Activated CD8-positive, alpha-beta memory T cell treated with anti-CD3 and anti-CD28 coated beads, Interleukin-2, amount 10 ng/mL, durations not matched to agents 7 days and 5 days (primary cell): ENCODE measurements around the gene TC2N. TPM values are rescaled to one million over a fixed set of nuclear protein-coding genes. Genes with fewer than 3 reads are reported as not detected.

Experiments used
- ATAC-seq: fragments of 150-1000 bp; cut with Tn5 transposase; one replicate; pipeline ENCODE4 v1.10.0; 2021; ENCODE audit warnings: moderate library complexity
- CTCF ChIA-PET: fragments of 350-600 bp; sonication (Branson Sonifier 250); formaldehyde crosslinking; loops from one replicate; lab custom pipeline; 2021; ENCODE audit warnings: antibody characterized with exemption; lab: Charles Lee
- DNase-seq: peaks from one replicate; pipeline ENCODE4 v3.0.0-alpha.2; 2020
- H3K27ac Mint-ChIP-seq: one replicate; pipeline ENCODE4 v1.8.0; 2021; ENCODE audit warnings: mild to moderate bottlenecking, mixed read lengths
- H3K27me3 Mint-ChIP-seq: one replicate; pipeline ENCODE4 v1.8.0; 2021; ENCODE audit warnings: mixed read lengths
- H3K36me3 Mint-ChIP-seq: one replicate; pipeline ENCODE4 v1.8.0; 2021; ENCODE audit warnings: mild to moderate bottlenecking, mixed read lengths
- H3K4me1 Mint-ChIP-seq: one replicate; pipeline ENCODE4 v1.8.0; 2021; ENCODE audit warnings: mixed read lengths
- H3K4me3 Mint-ChIP-seq: one replicate; pipeline ENCODE4 v1.8.0; 2021; ENCODE audit warnings: mild to moderate bottlenecking, moderate library complexity, mixed read lengths
- H3K9me3 Mint-ChIP-seq: one replicate; pipeline ENCODE4 v1.8.0; 2022; ENCODE audit warnings: low read depth, mixed read lengths
- total RNA-seq, 2 experiments: library from RNA; stranded (reverse); gene quantifications; one replicate each; pipeline ENCODE4 v1.2.3, GENCODE V29; 2021

The TC2N gene
- total RNA-seq, result 10 to 100 TPM; 46.3 to 86.0 TPM

DNA sequence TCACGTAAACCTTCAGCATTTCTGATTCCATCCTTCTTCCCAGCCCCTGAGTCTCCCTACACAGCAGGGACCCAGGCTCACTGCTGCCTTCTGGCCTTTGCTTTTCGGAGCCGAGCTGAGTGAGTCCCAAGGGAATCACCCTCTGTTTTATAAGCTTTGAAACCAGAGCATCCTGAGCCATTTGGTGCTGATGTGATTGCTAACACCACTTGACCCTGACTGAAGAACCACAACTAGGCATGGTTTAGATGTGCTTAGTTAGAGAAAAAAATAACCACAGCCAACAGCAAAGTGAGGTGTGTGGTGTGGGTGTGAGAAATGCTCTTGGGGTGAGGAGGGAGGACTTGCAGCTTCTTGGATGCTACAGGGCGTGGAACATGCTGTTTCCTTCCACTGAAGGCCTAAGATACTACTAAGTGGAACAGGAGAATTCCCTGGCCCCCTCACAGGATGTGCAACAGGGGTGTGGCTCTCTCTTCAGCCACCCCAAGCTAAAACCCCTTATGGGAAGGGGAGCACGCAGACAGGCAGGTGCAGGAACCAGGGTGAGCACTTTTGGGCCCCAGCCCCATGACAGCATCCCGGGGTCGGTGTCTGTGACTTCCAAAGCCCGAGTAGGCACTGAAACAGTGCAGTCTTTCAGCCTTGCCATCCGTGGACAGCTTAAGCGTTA lies at the start of gene TC2N:
TC2N (minus strand) TSS at position 221 of the 673 bp plus-strand sequence. CDS start 53,767 bp downstream, outside the sequence.
- peak; percentile 93 for DNase-seq
- no peaks in the 10 kb centered on the region for H3K27me3 Mint-ChIP-seq
- CTCF ChIA-PET, result interaction anchor here (0.5 to 3.3 kb wide), 14 partner anchors 9 to 1375 kb away, joined by 3 to 13 read pairs (median 4); partner anchors contain the start of genes CPSF2, NDUFB1 and TRIP11
- peak within 1 kb of the TSS; percentile 99 for H3K27ac Mint-ChIP-seq
- peak within 1 kb of the TSS; percentile 93 for H3K4me3 Mint-ChIP-seq
- ATAC-seq, result peak; percentile 70
- H3K4me1 Mint-ChIP-seq, result peaks cover 91% of the 10 kb centered on the region
- H3K9me3 Mint-ChIP-seq, result no peaks in the 10 kb centered on the region
- H3K36me3 Mint-ChIP-seq, result peaks cover 28% of the 10 kb centered on the region

DNA sequence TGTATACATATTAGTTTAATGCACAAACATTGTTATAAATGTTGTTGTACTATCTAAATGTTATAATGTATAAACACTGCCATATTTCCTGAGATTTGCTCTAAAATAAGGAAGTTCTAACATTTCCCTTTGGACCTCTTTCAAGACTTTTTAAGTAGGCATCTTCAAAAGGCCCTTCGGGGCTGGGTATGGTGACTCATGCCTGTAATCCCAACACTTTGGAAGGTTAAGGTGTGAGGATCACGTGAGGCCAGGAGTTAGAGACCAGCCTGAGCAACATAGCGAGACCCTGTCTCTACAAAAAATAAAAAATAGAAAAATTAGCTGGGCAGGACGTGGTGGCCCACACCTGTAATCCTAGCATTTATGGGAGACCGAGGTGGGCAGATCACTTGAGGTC lies 44.7 kb upstream of the TC2N start:
- Mint-ChIP-seq H3K27ac (no peak overlapping the region), H3K9me3 (no peaks in the 10 kb centered on the region)

DNA sequence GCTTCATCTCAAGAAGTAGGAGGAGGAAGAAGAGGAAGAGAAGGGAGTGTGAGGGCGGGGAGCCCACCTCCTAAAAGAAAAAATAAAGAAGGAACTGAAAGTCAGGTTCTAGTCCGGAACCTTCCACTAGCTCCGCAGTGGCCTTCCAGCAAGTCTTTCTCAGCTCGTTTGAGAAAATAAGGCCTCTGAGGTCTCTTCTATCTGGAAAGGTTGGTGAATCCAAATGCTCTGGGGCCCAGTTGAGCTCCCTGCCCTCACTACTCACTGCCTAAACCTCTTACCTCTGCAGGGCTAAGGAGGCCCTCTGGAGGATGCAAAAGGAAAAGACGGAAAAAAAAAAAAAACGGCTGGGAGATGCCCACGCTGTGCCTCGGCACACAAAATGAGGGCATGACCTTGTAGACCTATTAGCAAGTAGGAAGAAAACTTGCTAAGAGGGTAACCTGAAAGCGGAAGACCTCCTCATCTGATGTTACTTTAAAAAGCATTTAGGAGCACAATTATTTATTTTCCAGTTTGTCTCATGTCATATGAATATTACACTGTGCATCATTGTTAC lies 44.2 kb upstream of the TC2N start:
- no peak overlapping the region for H3K27ac Mint-ChIP-seq
- peaks cover 1% of the 10 kb centered on the region for H3K36me3 Mint-ChIP-seq
- CTCF ChIA-PET, result interaction anchor here (0.6 to 2.3 kb wide), 44 partner anchors 10 to 595 kb away, joined by 3 to 22 read pairs (median 4); partner anchors contain the start of gene TC2N
- DNase-seq (peak; percentile 55), ATAC-seq (peak; percentile 83)
- H3K4me3 Mint-ChIP-seq, result no peak overlapping the region
- H3K4me1 Mint-ChIP-seq, result peaks cover 12% of the 10 kb centered on the region
- no peaks in the 10 kb centered on the region for H3K9me3 Mint-ChIP-seq
- H3K27me3 Mint-ChIP-seq, result peaks cover 3% of the 10 kb centered on the region

More for the DNA sequence above, 44.7 kb upstream of the TC2N start:
- no peak for ATAC-seq
- H3K4me3 Mint-ChIP-seq, result no peak overlapping the region
- CTCF ChIA-PET, result interaction anchor here (1.0 to 2.3 kb wide), 18 partner anchors 13 to 408 kb away, joined by 3 to 22 read pairs (median 6); partner anchors contain the start of gene TC2N
- DNase-seq, result no peak
- H3K27me3 Mint-ChIP-seq, result peaks cover 3% of the 10 kb centered on the region
- peaks cover 12% of the 10 kb centered on the region for H3K4me1 Mint-ChIP-seq
- H3K36me3 Mint-ChIP-seq, result peaks cover 1% of the 10 kb centered on the region

DNA sequence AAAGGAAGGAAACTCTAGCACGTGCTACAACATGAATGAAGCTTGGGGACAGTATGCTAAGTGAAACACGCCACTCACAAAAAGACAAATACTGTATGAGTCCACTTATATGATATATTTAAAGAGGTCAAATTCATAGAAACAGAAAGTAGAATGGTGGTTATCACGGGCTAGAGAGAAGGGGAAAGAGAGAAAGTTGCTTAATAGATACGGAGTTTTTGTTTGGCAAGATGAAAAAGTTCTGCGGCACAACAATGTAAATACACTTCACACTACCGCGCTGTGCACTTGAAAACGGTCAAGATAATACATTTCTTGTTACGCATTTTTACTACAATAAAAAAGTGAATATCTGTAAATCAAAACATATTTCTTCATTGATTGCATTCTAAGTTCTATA lies 42.9 kb upstream of the TC2N start:
- Mint-ChIP-seq H3K4me1 (peaks cover 12% of the 10 kb centered on the region), H3K9me3 (no peaks in the 10 kb centered on the region), H3K4me3 (no peak overlapping the region), H3K27me3 (no peaks in the 10 kb centered on the region), H3K36me3 (no peaks in the 10 kb centered on the region), H3K27ac (no peak overlapping the region)
- ATAC-seq, result no peak
- CTCF ChIA-PET, result interaction anchor here (0.6 to 1.6 kb wide), 3 partner anchors 51 to 139 kb away, joined by 3 to 9 read pairs (median 6); no protein-coding TSS in a partner anchor
- no peak for DNase-seq

DNA sequence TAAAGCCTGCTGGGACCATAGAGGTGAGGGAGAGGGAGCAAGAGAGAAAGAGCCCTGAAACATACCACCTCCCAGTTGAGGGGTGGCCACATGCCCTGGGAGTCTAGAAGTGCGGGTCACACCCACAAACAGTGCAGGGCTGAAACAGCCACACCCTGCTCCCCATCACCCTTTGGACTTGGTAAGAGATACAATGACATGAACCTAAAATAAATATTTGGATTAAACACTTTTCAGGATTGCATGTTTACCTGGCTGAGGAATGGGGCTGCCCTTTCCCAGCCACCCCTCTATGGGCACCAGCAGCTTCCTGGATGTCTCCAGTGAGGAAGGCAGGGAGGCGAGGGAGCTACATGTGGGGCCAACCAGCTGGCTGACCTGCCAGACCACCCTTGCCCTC lies 39.0 kb upstream of the TC2N start:
- no peak overlapping the region for H3K4me3 Mint-ChIP-seq
- no peaks in the 10 kb centered on the region for H3K36me3 Mint-ChIP-seq
- no peak for DNase-seq
- no peak for ATAC-seq
- no peaks in the 10 kb centered on the region for H3K9me3 Mint-ChIP-seq
- peaks cover 7% of the 10 kb centered on the region for H3K4me1 Mint-ChIP-seq
- CTCF ChIA-PET, result no interaction called here
- no peak overlapping the region for H3K27ac Mint-ChIP-seq
- no peaks in the 10 kb centered on the region for H3K27me3 Mint-ChIP-seq

DNA sequence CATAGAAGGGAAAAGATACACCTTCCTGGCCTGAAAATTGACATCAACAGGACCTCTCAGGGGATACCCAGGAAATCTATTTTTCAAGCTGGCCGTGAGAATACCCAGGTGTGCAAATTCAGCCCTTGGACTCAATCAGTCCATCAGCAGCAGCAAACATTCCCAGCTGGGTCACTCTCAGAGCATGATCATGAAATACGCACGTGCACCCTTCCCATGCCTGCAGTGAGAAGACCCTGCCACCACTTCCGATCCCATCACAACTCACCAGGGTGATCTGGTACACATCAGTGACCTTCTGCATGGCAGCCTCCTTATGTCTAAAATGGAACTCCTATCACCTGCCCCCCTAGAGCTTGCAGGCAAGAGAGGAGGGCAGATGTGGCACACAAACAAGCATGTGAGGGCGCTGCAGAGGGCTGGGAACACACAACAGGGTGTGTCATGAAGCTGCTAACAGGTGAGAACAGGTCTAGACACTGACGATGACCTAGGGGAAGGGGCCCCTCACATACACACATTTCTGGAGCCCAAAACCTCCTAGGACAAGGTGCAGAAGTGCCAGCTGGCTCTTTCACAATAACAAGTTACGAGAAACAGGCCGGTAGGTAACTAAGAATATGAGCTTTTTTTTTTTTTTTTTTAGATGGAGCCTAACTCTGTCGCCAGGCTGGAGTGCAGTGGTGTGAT lies 37.8 kb upstream of the TC2N start:
- Mint-ChIP-seq H3K4me3 (no peak overlapping the region), H3K36me3 (no peaks in the 10 kb centered on the region), H3K27ac (no peak overlapping the region), H3K9me3 (no peaks in the 10 kb centered on the region), H3K4me1 (peaks cover 3% of the 10 kb centered on the region), H3K27me3 (no peaks in the 10 kb centered on the region)
- DNase-seq, result no peak
- ATAC-seq, result no peak
- CTCF ChIA-PET, result interaction anchor here (0.7 to 1.5 kb wide), 2 partner anchors 9 to 74 kb away, joined by 3 to 4 read pairs; no protein-coding TSS in a partner anchor

DNA sequence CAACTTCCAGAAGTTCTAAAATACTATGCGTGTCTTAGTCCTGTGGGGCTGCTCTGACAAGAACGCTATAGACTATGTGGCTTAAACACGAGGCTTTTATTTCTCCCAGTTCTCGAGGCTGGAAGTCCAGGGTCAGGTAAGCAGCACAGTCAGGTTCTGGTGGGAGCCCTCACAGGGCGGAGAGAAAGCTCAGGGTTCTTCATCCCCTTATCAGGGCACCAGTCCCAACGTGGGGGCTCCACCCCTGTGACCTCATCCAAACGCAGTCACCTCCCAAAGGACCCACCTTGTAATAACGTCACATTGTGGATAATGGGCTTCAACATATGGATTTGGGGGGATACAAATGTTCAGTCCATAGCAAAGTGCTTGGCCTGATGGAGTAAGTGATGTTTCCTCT lies 37.1 kb upstream of the TC2N start:
- no peak overlapping the region for H3K4me3 Mint-ChIP-seq
- ATAC-seq (no peak), DNase-seq (no peak)
- no peaks in the 10 kb centered on the region for H3K9me3 Mint-ChIP-seq
- CTCF ChIA-PET, result interaction anchor here (1.5 kb wide), 1 partner anchor 8 kb away, joined by 4 read pairs; no protein-coding TSS in a partner anchor
- H3K27ac Mint-ChIP-seq, result no peak overlapping the region
- no peaks in the 10 kb centered on the region for H3K36me3 Mint-ChIP-seq
- H3K27me3 Mint-ChIP-seq, result no peaks in the 10 kb centered on the region
- H3K4me1 Mint-ChIP-seq, result peaks cover 3% of the 10 kb centered on the region

DNA sequence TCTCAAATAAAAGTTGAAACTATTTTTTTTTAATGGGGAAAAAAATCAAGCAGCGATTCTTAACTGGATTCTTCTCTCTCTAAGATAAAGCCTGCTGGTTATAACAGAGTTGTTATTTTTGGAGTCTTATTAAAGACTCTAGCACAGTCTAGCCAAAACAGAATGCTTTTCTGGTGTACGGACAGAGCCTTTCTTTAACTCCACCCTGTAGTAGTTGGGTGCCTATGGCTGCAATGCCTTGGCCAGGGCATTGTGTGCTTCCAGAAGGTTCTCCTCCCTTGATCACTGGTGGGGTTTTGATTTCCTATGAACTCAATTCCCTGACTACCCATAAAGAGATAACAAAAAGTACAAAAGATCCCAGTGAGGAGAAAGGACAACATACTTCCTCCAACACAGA lies 35.7 kb upstream of the TC2N start:
- Mint-ChIP-seq H3K9me3 (no peaks in the 10 kb centered on the region), H3K4me1 (peaks cover 1% of the 10 kb centered on the region), H3K4me3 (no peak overlapping the region), H3K36me3 (no peaks in the 10 kb centered on the region), H3K27ac (no peak overlapping the region), H3K27me3 (no peaks in the 10 kb centered on the region)
- ATAC-seq, result no peak
- CTCF ChIA-PET, result no interaction called here
- no peak for DNase-seq

DNA sequence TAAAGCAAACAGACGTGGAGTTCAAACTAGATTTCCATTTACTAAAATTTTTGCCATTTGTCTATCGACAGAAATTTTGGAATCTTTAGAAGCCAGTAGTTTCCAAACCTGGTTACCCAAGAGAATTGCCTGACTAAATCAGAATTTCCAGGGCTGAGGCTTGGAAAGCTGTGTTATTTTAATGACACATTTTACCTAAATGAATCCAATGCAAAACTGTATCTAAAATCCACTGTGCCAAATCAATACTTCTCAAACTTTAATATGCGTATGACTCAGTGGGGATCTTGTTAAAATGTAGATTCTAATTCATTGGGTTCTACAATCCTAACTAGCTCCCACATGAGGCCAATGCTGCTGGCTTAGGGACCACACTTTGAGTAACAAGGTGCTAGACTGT lies 35.0 kb upstream of the TC2N start:
- CTCF ChIA-PET, result interaction anchor here (0.8 to 1.2 kb wide), 2 partner anchors 9 to 44 kb away, joined by 3 read pairs; no protein-coding TSS in a partner anchor
- Mint-ChIP-seq H3K9me3 (no peaks in the 10 kb centered on the region), H3K27me3 (no peaks in the 10 kb centered on the region), H3K27ac (no peak overlapping the region), H3K4me1 (no peaks in the 10 kb centered on the region), H3K4me3 (no peak overlapping the region), H3K36me3 (no peaks in the 10 kb centered on the region)
- ATAC-seq (no peak), DNase-seq (no peak)

DNA sequence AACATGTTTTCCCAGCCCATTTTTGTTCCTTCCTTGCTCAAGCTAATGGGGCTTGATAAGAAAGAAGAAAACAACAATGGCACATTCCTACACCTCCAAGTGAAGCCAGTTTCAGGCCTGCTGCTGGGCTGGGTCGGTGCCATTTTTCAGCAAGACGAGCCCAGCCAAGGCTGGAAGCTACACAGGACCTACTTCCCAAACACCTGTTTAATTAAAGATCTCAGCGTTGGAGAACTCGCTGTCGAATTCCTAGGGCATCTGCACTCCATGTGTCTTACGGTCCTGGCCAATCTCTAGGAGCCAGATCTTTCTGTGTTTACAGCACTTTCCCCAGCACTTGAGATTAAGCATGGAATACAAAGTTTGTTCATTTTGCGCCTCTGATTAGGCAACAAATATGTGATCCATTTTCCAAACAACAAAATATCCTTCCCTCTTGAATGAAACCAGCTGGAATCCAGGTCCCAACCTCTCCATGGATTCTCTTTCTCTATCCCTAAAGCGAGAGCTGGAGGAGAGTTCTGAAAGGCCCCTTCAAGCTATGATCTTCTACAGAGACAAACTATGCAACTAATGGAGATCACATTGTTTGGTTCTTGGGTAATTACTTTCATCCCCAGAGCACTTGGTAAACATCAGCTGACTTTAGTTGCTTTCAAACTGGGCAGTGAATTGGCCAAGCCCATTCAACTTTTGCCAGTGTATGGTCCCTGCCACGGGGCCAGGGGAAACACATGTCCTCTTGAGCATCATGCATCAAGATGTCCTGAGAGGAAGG lies 34.3 kb upstream of the TC2N start:
- ATAC-seq (no peak), DNase-seq (no peak)
- Mint-ChIP-seq H3K27me3 (no peaks in the 10 kb centered on the region), H3K9me3 (no peaks in the 10 kb centered on the region), H3K36me3 (no peaks in the 10 kb centered on the region), H3K27ac (no peak overlapping the region), H3K4me1 (no peaks in the 10 kb centered on the region), H3K4me3 (no peak overlapping the region)
- CTCF ChIA-PET, result interaction anchor here (0.8 to 1.9 kb wide), 3 partner anchors 10 to 98 kb away, joined by 3 to 4 read pairs (median 3); no protein-coding TSS in a partner anchor

DNA sequence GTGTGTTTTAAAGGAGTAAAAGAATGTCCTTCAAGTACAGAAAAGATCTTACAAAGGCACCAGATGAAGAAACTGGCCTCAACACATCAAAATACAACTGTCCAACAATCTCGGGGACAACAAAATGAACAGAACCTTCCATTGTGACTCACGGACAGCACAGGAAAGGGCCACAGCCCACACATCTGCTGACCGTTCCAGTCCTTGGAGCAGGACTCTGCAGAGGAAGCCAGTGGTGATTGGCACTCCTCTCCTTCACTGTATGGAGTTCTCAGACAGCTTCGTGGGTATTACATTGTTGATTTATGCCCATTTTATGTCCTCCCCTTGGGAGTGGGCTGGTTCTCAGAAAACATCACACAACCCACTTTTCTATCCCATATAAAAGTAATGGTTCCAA lies 32.5 kb upstream of the TC2N start:
- no peak overlapping the region for H3K27ac Mint-ChIP-seq
- no peaks in the 10 kb centered on the region for H3K4me1 Mint-ChIP-seq
- DNase-seq (no peak), ATAC-seq (no peak)
- H3K27me3 Mint-ChIP-seq, result no peaks in the 10 kb centered on the region
- H3K36me3 Mint-ChIP-seq, result no peaks in the 10 kb centered on the region
- no peak overlapping the region for H3K4me3 Mint-ChIP-seq
- H3K9me3 Mint-ChIP-seq, result no peaks in the 10 kb centered on the region
- CTCF ChIA-PET, result interaction anchor here (0.9 to 1.9 kb wide), 10 partner anchors 10 to 250 kb away, joined by 3 to 8 read pairs (median 4); no protein-coding TSS in a partner anchor

DNA sequence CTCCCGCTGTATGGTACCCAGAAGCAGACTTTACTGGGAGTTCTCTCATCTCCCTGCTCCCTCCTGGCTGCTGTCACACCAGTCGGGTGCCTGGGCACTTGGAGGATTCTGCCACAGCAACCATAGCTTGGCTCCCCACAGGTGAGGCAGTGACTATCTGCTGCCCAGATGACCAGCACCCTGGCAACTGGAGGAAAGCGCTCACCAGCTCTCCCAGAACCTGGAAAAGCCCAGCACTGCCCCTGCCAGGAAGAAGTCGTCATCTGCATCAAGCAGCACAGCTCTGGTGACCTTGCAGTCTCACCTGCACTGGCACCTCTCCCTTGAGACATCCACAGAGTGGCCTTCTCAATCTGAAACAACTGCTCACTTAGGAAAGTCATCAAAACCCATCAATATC lies 31.9 kb upstream of the TC2N start:
- CTCF ChIA-PET, result interaction anchor here (0.6 to 1.6 kb wide), 12 partner anchors 9 to 259 kb away, joined by 3 to 8 read pairs (median 4); no protein-coding TSS in a partner anchor
- no peak overlapping the region for H3K27ac Mint-ChIP-seq

More for the DNA sequence above, 31.9 kb upstream of the TC2N start:
- Mint-ChIP-seq H3K36me3 (no peaks in the 10 kb centered on the region), H3K9me3 (no peaks in the 10 kb centered on the region), H3K4me3 (no peak overlapping the region), H3K4me1 (no peaks in the 10 kb centered on the region), H3K27me3 (no peaks in the 10 kb centered on the region)
- peak; percentile 48 for DNase-seq
- ATAC-seq, result peak; percentile 36
